Measurements from ENCODE around the gene FHIT.

FHIT gene

DNA sequence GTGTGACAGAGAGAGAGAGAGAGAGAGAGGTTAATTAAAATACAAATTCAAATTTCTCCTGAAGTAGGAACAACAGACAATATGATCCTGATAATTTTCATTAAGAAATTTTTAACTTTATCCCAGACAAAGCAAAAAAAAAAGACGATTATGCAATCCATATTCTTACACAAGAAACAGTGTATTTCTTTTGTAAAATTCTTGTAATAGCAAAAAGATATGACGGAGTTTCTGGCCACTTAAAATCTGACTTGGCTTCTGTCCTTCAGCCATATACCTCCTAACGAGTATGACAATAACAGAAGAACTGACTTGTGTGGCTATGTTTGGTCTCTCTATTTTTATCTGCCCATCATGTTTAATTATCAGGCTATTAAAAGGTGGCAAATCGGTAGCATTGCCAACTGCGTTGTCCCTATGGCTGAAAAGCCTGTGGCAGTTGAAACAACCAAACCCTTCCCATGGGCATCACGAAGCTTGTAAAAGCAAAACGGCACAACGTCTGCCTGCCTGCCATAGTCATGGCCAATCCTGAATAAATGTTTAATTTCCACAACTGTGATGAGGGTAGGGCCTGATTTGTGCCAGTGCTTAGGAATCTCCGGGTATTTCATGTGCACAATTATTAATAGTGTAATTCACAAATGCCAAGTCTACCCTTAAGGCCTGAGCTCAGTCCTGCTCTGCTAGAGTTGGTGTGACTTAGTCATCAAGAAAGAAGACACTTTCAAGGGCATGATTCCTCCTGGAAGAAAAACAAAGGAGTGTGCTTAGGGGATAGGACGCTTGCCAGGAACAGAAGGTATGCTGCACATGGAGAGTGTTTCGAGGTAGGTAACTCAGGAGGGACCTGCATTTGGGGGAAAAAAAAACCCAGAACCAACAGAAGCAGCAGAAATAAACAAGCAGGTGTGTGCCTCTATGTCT lies 1090.2 kb downstream of the FHIT start:
- H3K4me3 ChIP-seq (ENCODE audit: low read depth, low read length) = no peak overlapping the region
- TF ChIP-seq, protein P1, sequence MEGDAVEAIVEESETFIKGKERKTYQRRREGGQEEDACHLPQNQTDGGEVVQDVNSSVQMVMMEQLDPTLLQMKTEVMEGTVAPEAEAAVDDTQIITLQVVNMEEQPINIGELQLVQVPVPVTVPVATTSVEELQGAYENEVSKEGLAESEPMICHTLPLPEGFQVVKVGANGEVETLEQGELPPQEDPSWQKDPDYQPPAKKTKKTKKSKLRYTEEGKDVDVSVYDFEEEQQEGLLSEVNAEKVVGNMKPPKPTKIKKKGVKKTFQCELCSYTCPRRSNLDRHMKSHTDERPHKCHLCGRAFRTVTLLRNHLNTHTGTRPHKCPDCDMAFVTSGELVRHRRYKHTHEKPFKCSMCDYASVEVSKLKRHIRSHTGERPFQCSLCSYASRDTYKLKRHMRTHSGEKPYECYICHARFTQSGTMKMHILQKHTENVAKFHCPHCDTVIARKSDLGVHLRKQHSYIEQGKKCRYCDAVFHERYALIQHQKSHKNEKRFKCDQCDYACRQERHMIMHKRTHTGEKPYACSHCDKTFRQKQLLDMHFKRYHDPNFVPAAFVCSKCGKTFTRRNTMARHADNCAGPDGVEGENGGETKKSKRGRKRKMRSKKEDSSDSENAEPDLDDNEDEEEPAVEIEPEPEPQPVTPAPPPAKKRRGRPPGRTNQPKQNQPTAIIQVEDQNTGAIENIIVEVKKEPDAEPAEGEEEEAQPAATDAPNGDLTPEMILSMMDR (IDR thresholded peaks at IDR 0.05; ENCODE audit: borderline replicate concordance, insufficient read depth, low read depth, low read length) = no peak

DNA sequence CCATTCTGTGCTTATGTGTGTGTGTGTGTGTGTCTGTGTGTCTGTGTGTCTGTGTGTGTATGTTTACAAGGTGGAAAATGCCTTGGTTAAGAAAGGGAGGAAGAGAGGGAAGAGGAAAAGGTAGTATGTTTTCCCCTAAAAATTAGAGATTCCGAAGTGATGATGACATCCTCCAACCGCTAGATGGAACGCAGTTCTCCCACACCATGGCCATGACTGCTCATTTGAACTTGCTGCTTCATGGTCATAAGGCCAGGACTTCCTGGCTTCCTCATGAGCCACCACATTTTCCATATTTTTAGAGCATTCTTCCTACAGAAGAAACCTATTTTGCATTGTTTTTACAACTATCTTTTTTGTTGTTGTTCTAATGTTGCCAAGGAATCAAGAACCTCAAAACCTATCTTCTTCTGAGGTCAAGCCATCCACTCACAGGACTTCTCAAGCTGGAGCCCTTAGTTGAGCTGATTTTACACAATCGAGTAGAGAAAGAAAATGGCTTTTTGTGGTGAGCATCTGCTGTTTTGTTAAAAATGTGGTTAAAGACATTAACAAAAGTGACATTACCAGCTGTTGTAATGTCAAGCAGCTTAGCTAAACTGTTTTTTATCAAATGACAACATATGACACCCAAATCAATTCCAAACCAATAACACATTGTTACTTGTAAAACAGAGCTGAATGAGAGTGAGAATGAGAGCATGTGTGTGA lies 1091.0 kb downstream of the FHIT start:
- TF ChIP-seq, protein P1 (IDR thresholded peaks at IDR 0.05; ENCODE audit: borderline replicate concordance, insufficient read depth, low read depth, low read length) = no peak
- H3K4me3 ChIP-seq (ENCODE audit: low read depth, low read length) = no peak overlapping the region

GRCh38 chr3:60158035-60158434 lies 1093.2 kb downstream of the FHIT start:
- TF ChIP-seq, protein P1 (IDR thresholded peaks at IDR 0.05; ENCODE audit: borderline replicate concordance, insufficient read depth, low read depth, low read length) = no peak
- no peak overlapping the region for H3K4me3 ChIP-seq (ENCODE audit: low read depth, low read length)

DNA sequence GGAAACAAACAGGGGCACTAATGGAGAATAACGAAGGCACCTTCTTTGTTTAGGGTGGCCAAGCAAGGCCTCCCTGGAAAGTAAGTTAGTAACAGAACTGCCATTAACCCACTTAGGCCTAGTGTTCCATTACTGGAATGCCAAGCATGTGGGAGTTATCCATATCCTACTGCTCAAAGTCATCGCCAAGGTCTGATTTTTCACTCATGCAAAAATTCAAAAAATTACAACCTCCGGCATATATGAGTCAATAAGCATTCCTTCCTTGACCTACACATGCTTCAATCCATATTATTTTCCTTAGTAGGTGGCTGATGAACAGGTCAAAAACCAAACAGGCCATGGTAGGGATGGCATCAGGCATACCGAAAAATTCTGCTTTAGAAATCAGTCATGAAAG lies 1097.2 kb downstream of the FHIT start:
- TF ChIP-seq, protein P1 (IDR thresholded peaks at IDR 0.05; ENCODE audit: borderline replicate concordance, insufficient read depth, low read depth, low read length) = no peak
- H3K4me3 ChIP-seq (ENCODE audit: low read depth, low read length) = no peak overlapping the region

DNA sequence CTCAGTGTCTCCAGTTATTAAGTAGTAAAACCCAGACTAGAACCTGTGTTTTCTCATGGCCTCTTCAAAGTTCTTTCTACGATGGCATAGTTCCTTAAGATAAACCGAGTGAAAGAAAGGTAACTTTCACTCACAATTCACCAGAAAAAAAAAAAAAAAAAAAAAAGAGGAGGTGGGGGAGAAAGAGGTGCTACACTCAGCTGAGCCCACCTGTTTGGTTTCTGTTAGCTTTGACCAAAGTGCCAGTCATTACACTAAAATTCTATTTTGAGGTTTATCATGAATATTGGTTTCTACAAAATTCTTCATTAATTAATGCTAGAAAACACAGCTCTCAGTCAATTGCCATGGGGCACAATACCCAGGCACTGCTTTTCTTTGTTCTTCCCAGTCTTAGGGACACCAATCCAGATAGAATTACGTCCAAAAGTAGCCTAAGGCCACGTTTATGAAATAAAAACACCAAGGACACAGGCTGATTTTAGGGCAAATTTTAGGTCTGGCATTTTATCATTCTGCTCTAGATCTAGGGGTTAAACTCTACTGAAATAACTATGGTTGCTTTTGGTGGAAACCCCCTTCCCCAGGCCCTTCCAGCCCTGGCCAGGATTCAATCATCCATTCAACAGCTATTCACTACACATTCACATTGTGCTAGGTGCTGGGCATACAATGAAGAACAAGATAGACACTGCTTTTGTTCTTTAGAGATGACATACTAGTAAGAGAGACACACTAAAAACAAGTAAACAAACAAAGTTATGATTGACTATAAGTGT lies 1097.8 kb downstream of the FHIT start:
- no peak overlapping the region for H3K4me3 ChIP-seq (ENCODE audit: low read depth, low read length)
- TF ChIP-seq, protein P1 (IDR thresholded peaks at IDR 0.05; ENCODE audit: borderline replicate concordance, insufficient read depth, low read depth, low read length) = no peak

DNA sequence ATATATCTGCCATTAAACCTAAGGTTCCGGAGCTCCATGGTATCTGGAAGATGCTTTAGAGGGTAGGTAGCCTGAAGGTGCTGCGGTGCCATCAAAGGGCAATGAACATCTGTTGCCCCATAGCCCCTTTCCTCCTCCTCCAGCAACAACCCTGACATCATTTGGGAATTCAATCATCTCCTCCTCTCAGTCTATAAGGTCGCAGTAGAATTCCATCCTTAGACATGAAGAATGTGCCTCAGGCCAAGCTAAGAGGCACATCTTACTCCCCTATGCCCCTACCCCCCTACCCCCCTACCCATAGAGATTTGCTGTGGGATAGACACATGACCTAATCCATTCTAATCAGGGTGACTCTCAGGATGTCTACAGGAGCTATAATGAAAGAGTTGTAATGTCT lies 1101.8 kb downstream of the FHIT start:
- H3K4me3 ChIP-seq (ENCODE audit: low read depth, low read length) = no peak overlapping the region
- TF ChIP-seq, protein P1 (IDR thresholded peaks at IDR 0.05; ENCODE audit: borderline replicate concordance, insufficient read depth, low read depth, low read length) = no peak
